GM10266 (cell line): ENCODE data around the gene MORF4L1.

Source experiments
- DNase-seq: peaks from one replicate; pipeline ENCODE4 v3.0.0; 2012; ENCODE audit errors: extremely low spot score
- TF ChIP-seq, protein P1 (sequence below): IDR thresholded peaks from 2 replicates; pipeline ENCODE4 v1.5.1; 2012; ENCODE audit warnings: mild to moderate bottlenecking, low read depth; ENCODE audit not compliant: control insufficient read depth, insufficient read depth; ENCODE audit errors: missing control alignments

Gene MORF4L1

DNA sequence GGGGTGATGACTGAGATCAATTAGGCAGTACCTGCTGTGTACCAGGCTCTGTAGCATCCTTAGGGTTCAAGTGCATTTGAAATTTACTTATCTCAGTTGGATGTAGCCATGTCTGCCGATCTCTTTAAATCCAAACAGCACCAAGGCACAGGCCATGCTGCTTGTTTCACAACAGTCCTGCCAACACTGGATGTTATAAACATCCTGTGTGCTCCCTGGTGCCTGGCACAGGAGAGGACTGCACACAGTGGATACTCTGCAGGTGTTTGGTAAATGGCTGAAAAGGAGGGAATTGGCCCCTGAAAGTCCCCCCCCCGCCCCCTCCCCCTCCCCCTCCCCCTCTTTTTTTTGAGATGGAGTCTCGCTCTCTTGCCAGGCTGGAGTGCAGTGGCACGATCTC, 45.2 kb downstream of the MORF4L1 start:
- DNase-seq: no peak
- TF ChIP-seq, protein P1, sequence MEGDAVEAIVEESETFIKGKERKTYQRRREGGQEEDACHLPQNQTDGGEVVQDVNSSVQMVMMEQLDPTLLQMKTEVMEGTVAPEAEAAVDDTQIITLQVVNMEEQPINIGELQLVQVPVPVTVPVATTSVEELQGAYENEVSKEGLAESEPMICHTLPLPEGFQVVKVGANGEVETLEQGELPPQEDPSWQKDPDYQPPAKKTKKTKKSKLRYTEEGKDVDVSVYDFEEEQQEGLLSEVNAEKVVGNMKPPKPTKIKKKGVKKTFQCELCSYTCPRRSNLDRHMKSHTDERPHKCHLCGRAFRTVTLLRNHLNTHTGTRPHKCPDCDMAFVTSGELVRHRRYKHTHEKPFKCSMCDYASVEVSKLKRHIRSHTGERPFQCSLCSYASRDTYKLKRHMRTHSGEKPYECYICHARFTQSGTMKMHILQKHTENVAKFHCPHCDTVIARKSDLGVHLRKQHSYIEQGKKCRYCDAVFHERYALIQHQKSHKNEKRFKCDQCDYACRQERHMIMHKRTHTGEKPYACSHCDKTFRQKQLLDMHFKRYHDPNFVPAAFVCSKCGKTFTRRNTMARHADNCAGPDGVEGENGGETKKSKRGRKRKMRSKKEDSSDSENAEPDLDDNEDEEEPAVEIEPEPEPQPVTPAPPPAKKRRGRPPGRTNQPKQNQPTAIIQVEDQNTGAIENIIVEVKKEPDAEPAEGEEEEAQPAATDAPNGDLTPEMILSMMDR: no peak

DNA sequence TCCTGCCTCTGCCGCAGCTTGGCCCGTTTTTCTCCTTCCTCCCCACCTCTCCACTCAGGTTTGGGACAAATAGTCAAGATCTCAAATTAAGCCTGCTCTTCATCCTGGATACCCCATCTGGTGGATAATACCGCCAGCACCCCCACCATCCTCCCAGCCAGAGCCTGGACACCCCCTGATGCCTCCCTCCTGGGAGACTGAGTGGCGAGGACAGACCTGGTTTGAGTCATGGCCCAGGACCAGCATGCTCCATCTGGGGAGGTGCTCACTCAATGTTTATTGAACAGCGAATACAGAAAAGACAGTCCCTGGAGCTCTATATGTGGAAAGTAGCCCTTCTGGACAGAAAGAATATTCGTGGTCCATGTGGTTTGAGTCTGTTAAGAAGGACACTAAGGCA, 48.8 kb downstream of the MORF4L1 start:
- no peak for DNase-seq
- TF ChIP-seq, protein P1: no peak

DNA sequence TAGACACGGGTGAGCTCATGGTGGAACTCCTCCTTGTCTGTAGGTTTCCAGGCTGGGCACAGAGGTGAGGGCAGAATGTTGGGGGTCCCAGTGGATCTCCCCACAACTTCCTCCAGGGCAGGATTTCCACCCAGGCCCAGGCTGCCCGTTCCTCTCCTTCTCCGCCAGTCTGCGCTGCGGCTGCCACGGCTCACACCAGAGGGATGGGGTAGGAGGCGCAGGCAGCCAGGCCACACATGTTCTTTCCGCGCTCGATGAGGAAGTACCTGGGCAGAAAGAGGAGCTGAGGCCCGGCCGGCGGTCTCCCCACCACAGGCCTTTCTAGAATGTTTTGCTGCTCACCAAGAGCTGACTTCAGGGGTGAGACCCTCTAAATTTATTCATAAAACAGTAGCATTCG, 49.2 kb downstream of the MORF4L1 start:
- TF ChIP-seq, protein P1: no peak
- DNase-seq: no peak

DNA sequence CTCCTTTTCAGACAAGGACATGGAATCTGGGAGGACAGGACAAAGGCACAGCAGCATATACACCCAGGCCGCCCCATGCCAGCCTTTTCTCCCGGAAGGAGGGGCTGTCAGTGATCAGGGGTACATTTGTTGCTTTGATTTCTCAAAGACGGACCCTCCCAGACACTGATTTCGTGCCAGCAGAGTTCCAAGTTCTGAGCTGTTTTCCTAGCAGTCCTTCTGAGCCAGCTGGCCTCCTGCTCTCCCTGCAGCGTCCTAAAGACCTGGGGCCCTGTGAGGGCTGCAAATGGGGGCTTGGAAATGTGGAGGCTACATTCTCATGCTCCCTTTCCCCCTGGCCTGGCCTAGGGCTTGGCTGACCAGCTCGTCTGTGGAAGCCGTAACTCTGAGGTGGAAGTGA, 49.8 kb downstream of the MORF4L1 start:
- no peak for DNase-seq
- TF ChIP-seq, protein P1: no peak

DNA sequence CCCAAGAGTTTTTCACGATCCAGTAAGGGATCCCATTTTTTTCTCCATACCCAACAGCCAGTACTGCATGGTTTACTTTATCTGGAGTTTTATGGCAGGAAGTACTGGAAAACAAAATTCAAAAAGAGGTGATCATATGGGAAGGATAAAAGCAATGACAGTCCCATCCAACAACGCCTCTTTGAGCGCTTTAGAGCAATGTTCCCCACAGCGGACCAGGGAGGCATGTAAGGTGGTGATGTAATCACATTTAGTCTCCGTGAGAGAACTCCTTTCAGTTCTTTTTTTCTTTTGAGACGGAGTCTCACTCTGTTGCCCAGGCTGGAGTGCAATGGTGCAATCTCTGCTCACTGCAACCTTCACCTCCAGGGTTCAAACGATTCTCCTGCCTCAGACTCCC, 50.3 kb downstream of the MORF4L1 start:
- no peak for DNase-seq
- TF ChIP-seq, protein P1: no peak

DNA sequence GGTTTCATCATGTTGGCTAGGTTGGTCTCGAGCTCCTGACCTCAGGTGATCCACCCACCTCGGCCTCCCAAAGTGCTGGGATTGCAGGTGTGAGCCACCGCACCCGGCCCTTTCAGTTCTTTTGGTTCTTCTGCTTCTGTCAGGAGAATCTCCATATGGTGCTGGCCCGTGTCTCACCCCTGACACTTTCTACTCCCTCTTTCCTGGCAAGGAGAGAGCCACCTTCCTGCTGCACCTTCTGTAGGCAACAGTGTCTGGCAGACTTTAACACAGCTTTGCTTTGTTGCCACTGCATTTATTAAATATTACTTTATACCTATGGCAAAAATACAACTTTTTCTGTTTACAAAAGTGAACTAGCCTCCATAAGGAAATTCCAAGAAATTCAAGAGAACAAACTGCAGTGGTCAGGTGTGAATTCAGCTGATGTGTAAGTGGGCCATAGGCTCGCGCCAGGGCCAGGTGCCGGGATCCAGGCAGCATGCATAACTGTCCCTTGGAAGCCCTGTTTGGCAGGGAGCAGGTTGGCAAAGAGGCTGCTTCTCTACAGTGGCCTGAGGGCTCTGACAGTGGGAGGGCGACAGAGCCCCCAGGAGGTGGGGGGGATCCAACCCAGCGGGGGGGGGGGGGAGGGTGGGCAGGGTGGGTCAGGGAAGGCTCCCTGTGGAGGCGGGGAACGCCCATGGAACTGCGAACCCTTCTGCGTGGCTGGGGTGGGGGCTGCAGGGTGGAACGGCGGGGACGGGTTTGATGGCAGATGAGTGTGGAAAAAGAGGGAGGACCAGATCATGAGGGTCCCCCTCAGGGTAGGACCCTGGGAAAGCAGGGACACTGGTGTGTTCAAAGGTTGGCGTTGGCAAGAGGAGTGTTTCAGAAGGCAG, 51.0 kb downstream of the MORF4L1 start:
- TF ChIP-seq, protein P1: no peak
- DNase-seq: no peak

DNA sequence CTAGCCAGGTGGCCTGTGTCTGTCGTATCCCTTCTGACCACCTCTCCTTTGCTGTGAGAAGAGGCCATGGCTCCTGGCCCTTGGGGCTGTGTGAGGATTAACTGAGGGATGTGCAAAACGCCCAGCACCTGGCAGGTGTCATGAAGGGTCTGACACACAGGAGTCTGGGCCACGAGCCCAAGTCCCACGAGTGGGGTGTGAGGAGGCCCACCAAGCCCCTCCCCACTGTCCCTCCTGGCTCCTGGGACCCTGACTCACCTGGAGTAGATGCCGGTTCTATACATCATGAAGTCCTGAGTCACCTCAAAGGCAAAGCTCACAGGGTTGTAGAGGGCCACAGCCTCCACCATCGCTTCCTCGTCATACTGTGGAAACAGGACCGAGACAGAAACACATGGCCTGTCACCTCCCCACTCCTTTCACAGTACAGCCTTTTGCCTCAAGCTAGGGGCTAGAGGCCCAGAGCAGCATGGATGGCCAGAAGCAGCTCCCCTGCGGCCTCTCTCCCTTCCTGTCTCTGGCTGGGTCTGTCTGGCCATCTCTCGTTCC, 52.5 kb downstream of the MORF4L1 start:
- DNase-seq: no peak
- TF ChIP-seq, protein P1: no peak
